Naive thymus-derived CD4-positive, alpha-beta T cell (primary cell): Measurements from ENCODE around the gene BCAS3. TPM values are rescaled to one million over a fixed set of nuclear protein-coding genes. Genes with fewer than 3 reads are reported as not detected.
A peak's percentile ranks its signal among the peaks of the same experiment; 100 is the strongest.

Source experiments
- ATAC-seq: fragments of 150-1000 bp; cut with Tn5 transposase; 2 replicates; pipeline ENCODE4 v1.10.0; 2021; ENCODE audit warnings: mild to moderate bottlenecking, moderate library complexity
- CTCF ChIA-PET: fragments of 350-600 bp; sonication (Branson Sonifier 250); formaldehyde crosslinking; loops from one replicate; lab custom pipeline; 2021; ENCODE audit warnings: antibody characterized with exemption; lab: Charles Lee
- POLR2A ChIA-PET: fragments of 350-600 bp; sonication (Branson Sonifier 250); formaldehyde crosslinking; loops from one replicate; lab custom pipeline; 2021; ENCODE audit warnings: antibody characterized with exemption, inconsistent platforms; lab: Charles Lee
- DNase-seq, 9 donors: peaks; one replicate each; pipeline versions ENCODE4 v3.0.0 to v3.0.0-alpha.2; 2020 to 2022; ENCODE audit warnings: mixed read lengths in 1 of 9
- H3K27ac ChIP-seq: one replicate; pipeline ENCODE4 v1.7.0; 2013; ENCODE audit warnings: mild to moderate bottlenecking, low read depth, low read length, moderate library complexity
- H3K27me3 ChIP-seq, 2 donors: one replicate each; pipeline ENCODE4 v1.7.0; 2013; ENCODE audit warnings: low read length in 2 of 2, mild to moderate bottlenecking in 2 of 2, moderate library complexity in 2 of 2; ENCODE audit not compliant: control insufficient read depth in 2 of 2, insufficient read depth in 2 of 2
- H3K36me3 ChIP-seq, 3 experiments: 1 replicate in 2 of 3; 2 replicates in 1 of 3; pipeline ENCODE4 v1.7.0; 2013; ENCODE audit warnings: low read length in 3 of 3, mild to moderate bottlenecking in 3 of 3, moderate library complexity in 1 of 3; ENCODE audit not compliant: insufficient read depth in 3 of 3, control insufficient read depth in 2 of 3
- H3K4me1 ChIP-seq, 2 donors: one replicate each; pipeline ENCODE4 v1.7.0; 2013; ENCODE audit warnings: low read length in 2 of 2, mild to moderate bottlenecking in 2 of 2, moderate library complexity in 1 of 2; ENCODE audit not compliant: control insufficient read depth in 2 of 2, insufficient read depth in 2 of 2
- H3K4me3 ChIP-seq: 2 replicates; pipeline ENCODE4 v1.7.0; 2013; ENCODE audit warnings: mild to moderate bottlenecking, low read length
- H3K9me3 ChIP-seq, 3 experiments: 1 replicate in 2 of 3; 2 replicates in 1 of 3; pipeline ENCODE4 v1.7.0; 2013; ENCODE audit warnings: low read length in 3 of 3; ENCODE audit not compliant: control insufficient read depth in 2 of 3
- H3K27ac Mint-ChIP-seq, 9 donors: one replicate each; pipeline ENCODE4 v1.8.0; 2020 to 2022; ENCODE audit warnings: mixed read lengths in 9 of 9, mild to moderate bottlenecking in 8 of 9, moderate library complexity in 5 of 9, inconsistent platforms in 2 of 9
- H3K27me3 Mint-ChIP-seq, 5 donors: one replicate each; pipeline ENCODE4 v1.8.0; 2021 to 2022; ENCODE audit warnings: mixed read lengths in 5 of 5, mild to moderate bottlenecking in 1 of 5
- H3K36me3 Mint-ChIP-seq, 5 donors: one replicate each; pipeline ENCODE4 v1.8.0; 2020 to 2022; ENCODE audit warnings: mixed read lengths in 5 of 5, mild to moderate bottlenecking in 3 of 5, inconsistent platforms in 1 of 5
- H3K4me1 Mint-ChIP-seq, 7 donors: one replicate each; pipeline ENCODE4 v1.8.0; 2020 to 2022; ENCODE audit warnings: mixed read lengths in 7 of 7, mild to moderate bottlenecking in 3 of 7, inconsistent platforms in 1 of 7
- H3K4me3 Mint-ChIP-seq, 10 donors: one replicate each; pipeline ENCODE4 v1.8.0; 2020 to 2022; ENCODE audit warnings: mild to moderate bottlenecking in 10 of 10, mixed read lengths in 10 of 10, moderate library complexity in 6 of 10, inconsistent platforms in 2 of 10
- H3K9me3 Mint-ChIP-seq, 11 donors: one replicate each; pipeline ENCODE4 v1.8.0; 2020 to 2022; ENCODE audit warnings: mixed read lengths in 11 of 11, mild to moderate bottlenecking in 4 of 11, inconsistent platforms in 1 of 11, moderate library complexity in 1 of 11
- intact Hi-C, 2 donors: fragments of 100-400 bp; cut with micrococcal nuclease; formaldehyde crosslinking; loops; one replicate each; pipeline ENCODE4 v1.15.1; 2023
- polyA plus RNA-seq, 2 donors: library from polyadenylated mRNA; unstranded; fragments of 300-500 nt; fragmentation: Illumina TruSeq; gene quantifications; one replicate each; pipeline ENCODE4 v1.2.3, GENCODE V29; 2021
- total RNA-seq, 6 experiments: library from RNA in 5 of 6; stranded (reverse) in 5 of 6; gene quantifications; 1 replicate in 5 of 6; 2 replicates in 1 of 6; pipeline ENCODE4 v1.2.3 and lab custom pipeline; 2021 to 2026

The BCAS3 gene
- total and polyA plus RNA-seq, 7 experiments from 2014 or later, result 18.4 to 57.8 (median 37.5) TPM

GRCh38 chr17:61420052-61420451 is 742.4 kb downstream of the BCAS3 start:
- intact Hi-C loops, result no loop called here
- H3K4me1 ChIP-seq, result no peaks in the 10 kb centered on the region
- Mint-ChIP-seq H3K9me3 (peaks cover 0 to 2% (median 0%) of the 10 kb centered on the region in 11 donors), H3K27me3 (peaks cover 37 to 62% (median 46%) of the 10 kb centered on the region in 5 donors), H3K4me1 (peaks cover 0 to 4% (median 0%) of the 10 kb centered on the region in 7 donors), H3K4me3 (no peak overlapping the region), H3K36me3 (no peaks in the 10 kb centered on the region), H3K27ac (no peak overlapping the region)
- H3K36me3 ChIP-seq, result no peaks in the 10 kb centered on the region
- CTCF ChIA-PET, result interaction anchor here (1.0 kb wide), 1 partner anchor 700 kb away, joined by 3 read pairs; no protein-coding TSS in a partner anchor
- H3K27me3 ChIP-seq, result no peaks in the 10 kb centered on the region
- POLR2A ChIA-PET, result no interaction called here
- DNase-seq (no peak), ATAC-seq (no peak)
- H3K4me3 ChIP-seq, result no peak overlapping the region
- H3K27ac ChIP-seq, result no peak overlapping the region
- no peaks in the 10 kb centered on the region for H3K9me3 ChIP-seq

- no peaks in the 10 kb centered on the region for H3K4me1 ChIP-seq
- H3K27me3 ChIP-seq, result no peaks in the 10 kb centered on the region
- no peak overlapping the region for H3K4me3 ChIP-seq
- no peak for ATAC-seq
- peaks cover 0 to 4% (median 0%) of the 10 kb centered on the region in 7 donors for H3K4me1 Mint-ChIP-seq
- ChIA-PET POLR2A (no interaction called here), CTCF (interaction anchor here (1.0 to 1.3 kb wide), 2 partner anchors 9 to 701 kb away, joined by 3 to 5 read pairs; no protein-coding TSS in a partner anchor)
- no peak overlapping the region for H3K27ac Mint-ChIP-seq
- no peaks in the 10 kb centered on the region for H3K9me3 ChIP-seq
- H3K4me3 Mint-ChIP-seq, result no peak overlapping the region
- peaks cover 42 to 70% (median 52%) of the 10 kb centered on the region in 5 donors for H3K27me3 Mint-ChIP-seq
- no peaks in the 10 kb centered on the region for H3K36me3 Mint-ChIP-seq
- no peak for DNase-seq
- no peak overlapping the region for H3K27ac ChIP-seq
- H3K36me3 ChIP-seq, result no peaks in the 10 kb centered on the region
- peaks cover 0 to 2% (median 0%) of the 10 kb centered on the region in 11 donors for H3K9me3 Mint-ChIP-seq
- intact Hi-C loops, result no loop called here
Measured at GRCh38 chr17:61420745-61421398, 743.2 kb downstream of the BCAS3 start.

- Histone ChIP-seq H3K27me3 (no peaks in the 10 kb centered on the region), H3K4me3 (no peak overlapping the region), H3K4me1 (no peaks in the 10 kb centered on the region), H3K36me3 (no peaks in the 10 kb centered on the region), H3K9me3 (no peaks in the 10 kb centered on the region), H3K27ac (no peak overlapping the region)
- H3K27ac Mint-ChIP-seq, result no peak overlapping the region
- ChIA-PET CTCF (interaction anchor here (1.3 kb wide), 1 partner anchor 9 kb away, joined by 5 read pairs; no protein-coding TSS in a partner anchor), POLR2A (no interaction called here)
- H3K9me3 Mint-ChIP-seq, result no peaks in the 10 kb centered on the region
- H3K36me3 Mint-ChIP-seq, result no peaks in the 10 kb centered on the region
- DNase-seq (no peak), ATAC-seq (no peak)
- H3K4me3 Mint-ChIP-seq, result no peak overlapping the region
- peaks cover 0 to 4% (median 0%) of the 10 kb centered on the region in 7 donors for H3K4me1 Mint-ChIP-seq
- peaks cover 45 to 73% (median 51%) of the 10 kb centered on the region in 5 donors for H3K27me3 Mint-ChIP-seq
- intact Hi-C loops, result no loop called here
Measured at GRCh38 chr17:61421460-61421859, 743.8 kb downstream of the BCAS3 start.

- H3K27me3 ChIP-seq, result no peaks in the 10 kb centered on the region
- H3K4me3 ChIP-seq, result no peak overlapping the region
- intact Hi-C loops, result no loop called here
- ATAC-seq (no peak), DNase-seq (no peak)
- CTCF ChIA-PET, result no interaction called here
- no peak overlapping the region for H3K27ac ChIP-seq
- Mint-ChIP-seq H3K4me3 (no peak overlapping the region), H3K4me1 (no peaks in the 10 kb centered on the region), H3K27me3 (peaks cover 45 to 73% (median 51%) of the 10 kb centered on the region in 5 donors), H3K36me3 (no peaks in the 10 kb centered on the region), H3K27ac (peak overlapping the region in 1 of 9 donors; percentile 23), H3K9me3 (no peaks in the 10 kb centered on the region)
- POLR2A ChIA-PET, result no interaction called here
- H3K36me3 ChIP-seq, result no peaks in the 10 kb centered on the region
- H3K4me1 ChIP-seq, result no peaks in the 10 kb centered on the region
- H3K9me3 ChIP-seq, result no peaks in the 10 kb centered on the region
Measured at GRCh38 chr17:61422116-61422799, 744.6 kb downstream of the BCAS3 start.

GRCh38 chr17:61422869-61423268 is 745.2 kb downstream of the BCAS3 start:
- Histone ChIP-seq H3K9me3 (no peaks in the 10 kb centered on the region), H3K36me3 (no peaks in the 10 kb centered on the region), H3K4me1 (no peaks in the 10 kb centered on the region), H3K27me3 (no peaks in the 10 kb centered on the region), H3K27ac (no peak overlapping the region), H3K4me3 (no peak overlapping the region)
- ATAC-seq (no peak), DNase-seq (no peak)
- Mint-ChIP-seq H3K4me1 (no peaks in the 10 kb centered on the region), H3K27ac (no peak overlapping the region), H3K36me3 (no peaks in the 10 kb centered on the region), H3K9me3 (no peaks in the 10 kb centered on the region), H3K4me3 (no peak overlapping the region), H3K27me3 (peaks cover 45 to 73% (median 54%) of the 10 kb centered on the region in 5 donors)
- intact Hi-C loops, result no loop called here
- CTCF ChIA-PET, result no interaction called here
- POLR2A ChIA-PET, result no interaction called here

- H3K27ac Mint-ChIP-seq, result peak overlapping the region in 1 of 9 donors; percentile 36
- CTCF ChIA-PET, result no interaction called here
- no peaks in the 10 kb centered on the region for H3K9me3 ChIP-seq
- H3K9me3 Mint-ChIP-seq, result no peaks in the 10 kb centered on the region
- H3K4me1 ChIP-seq, result no peaks in the 10 kb centered on the region
- intact Hi-C loops, result no loop called here
- H3K4me3 Mint-ChIP-seq, result no peak overlapping the region
- H3K4me1 Mint-ChIP-seq, result no peaks in the 10 kb centered on the region
- no peaks in the 10 kb centered on the region for H3K36me3 ChIP-seq
- no peaks in the 10 kb centered on the region for H3K36me3 Mint-ChIP-seq
- H3K27me3 ChIP-seq, result no peaks in the 10 kb centered on the region
- POLR2A ChIA-PET, result no interaction called here
- DNase-seq (no peak), ATAC-seq (no peak)
- no peak overlapping the region for H3K4me3 ChIP-seq
- H3K27ac ChIP-seq, result no peak overlapping the region
- peaks cover 39 to 67% (median 52%) of the 10 kb centered on the region in 5 donors for H3K27me3 Mint-ChIP-seq
Measured at GRCh38 chr17:61423967-61424649, 746.5 kb downstream of the BCAS3 start.
